Measurements from ENCODE around the gene ADORA1. TPM values are rescaled to one million over a fixed set of nuclear protein-coding genes. Genes with fewer than 3 reads are reported as not detected.

ADORA1 gene
- total RNA-seq, 4 donors from 2014 or later = 0.94 to 25.6 (median 6.8) TPM

DNA sequence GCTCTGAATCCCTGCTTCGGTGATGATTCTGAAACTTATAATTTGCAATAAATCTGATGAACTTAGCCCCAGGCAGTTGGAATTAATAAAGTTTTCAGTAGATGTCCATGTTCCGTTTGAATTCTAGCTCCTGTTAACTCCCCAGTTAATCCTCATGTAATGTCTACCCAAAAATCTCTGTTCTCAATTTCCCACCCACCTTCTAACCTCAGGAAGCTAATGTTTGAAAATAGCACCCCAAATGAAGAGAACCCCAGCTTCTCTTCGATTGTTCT, 45.4 kb upstream of the ADORA1 start:
- TF ChIP-seq, protein P1, sequence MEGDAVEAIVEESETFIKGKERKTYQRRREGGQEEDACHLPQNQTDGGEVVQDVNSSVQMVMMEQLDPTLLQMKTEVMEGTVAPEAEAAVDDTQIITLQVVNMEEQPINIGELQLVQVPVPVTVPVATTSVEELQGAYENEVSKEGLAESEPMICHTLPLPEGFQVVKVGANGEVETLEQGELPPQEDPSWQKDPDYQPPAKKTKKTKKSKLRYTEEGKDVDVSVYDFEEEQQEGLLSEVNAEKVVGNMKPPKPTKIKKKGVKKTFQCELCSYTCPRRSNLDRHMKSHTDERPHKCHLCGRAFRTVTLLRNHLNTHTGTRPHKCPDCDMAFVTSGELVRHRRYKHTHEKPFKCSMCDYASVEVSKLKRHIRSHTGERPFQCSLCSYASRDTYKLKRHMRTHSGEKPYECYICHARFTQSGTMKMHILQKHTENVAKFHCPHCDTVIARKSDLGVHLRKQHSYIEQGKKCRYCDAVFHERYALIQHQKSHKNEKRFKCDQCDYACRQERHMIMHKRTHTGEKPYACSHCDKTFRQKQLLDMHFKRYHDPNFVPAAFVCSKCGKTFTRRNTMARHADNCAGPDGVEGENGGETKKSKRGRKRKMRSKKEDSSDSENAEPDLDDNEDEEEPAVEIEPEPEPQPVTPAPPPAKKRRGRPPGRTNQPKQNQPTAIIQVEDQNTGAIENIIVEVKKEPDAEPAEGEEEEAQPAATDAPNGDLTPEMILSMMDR (IDR thresholded peaks at IDR 0.05) = no peak
- TF ChIP-seq POLR2A (IDR thresholded peaks at IDR 0.05) = no peak
- H3K27ac ChIP-seq = no peak overlapping the region
- H3K4me3 ChIP-seq (replicated peaks in 1 of 3) = no peak overlapping the region
- H3K9me3 ChIP-seq = no peaks in the 10 kb centered on the region
- H3K36me3 ChIP-seq = no peaks in the 10 kb centered on the region
- no peak for DNase-seq
- no peaks in the 10 kb centered on the region for H3K27me3 ChIP-seq
- H3K4me1 ChIP-seq = no peaks in the 10 kb centered on the region
- intact Hi-C loops (cut with DNase I) = no loop called here
- 59 to 70% methylated on average over 3 of the region's 3 CpGs for WGBS, 2 donors

DNA sequence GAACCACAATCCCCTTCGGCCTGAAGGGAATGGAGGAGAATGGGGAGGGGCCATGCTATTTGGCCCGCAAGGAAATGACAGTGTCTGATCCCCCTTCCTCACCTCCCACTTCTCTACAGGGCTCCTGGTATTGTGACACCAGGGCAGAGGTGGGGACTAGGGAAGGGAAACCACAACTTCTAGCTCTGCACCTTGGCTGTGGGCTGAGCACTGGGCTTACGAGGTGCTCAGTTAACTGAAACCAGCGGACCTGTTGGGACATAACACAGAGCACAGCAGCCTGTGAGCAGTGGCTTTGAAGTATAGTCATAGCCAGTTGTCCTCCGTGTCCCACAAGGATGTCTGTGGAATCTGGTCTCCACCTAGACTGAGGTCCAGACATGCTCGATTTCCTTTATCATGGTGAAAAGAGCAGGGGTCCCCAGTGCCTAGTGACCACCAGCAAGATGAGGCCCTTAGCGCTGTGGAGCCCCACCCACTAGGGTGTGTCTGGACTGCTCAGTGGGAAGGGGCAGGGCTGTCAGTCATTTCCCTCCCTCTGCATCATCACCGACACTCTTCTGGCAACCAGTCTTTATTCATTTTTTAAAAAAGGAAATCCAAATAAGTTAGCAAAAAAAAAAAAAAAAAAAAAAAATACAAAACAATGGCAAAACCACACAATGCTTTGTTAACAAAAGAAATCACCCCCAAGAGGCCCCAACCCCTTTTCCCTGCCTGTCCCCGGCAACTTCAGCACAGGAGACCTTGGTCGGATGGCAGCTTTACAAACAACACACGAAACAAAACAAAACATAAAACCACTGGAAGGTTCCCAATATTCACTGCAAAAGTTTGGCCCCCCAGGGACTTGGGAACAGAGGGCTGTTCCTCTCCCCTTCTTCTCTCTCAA, 44.7 kb upstream of the ADORA1 start:
- Histone ChIP-seq H3K4me3 (replicated peaks in 1 of 3) (no peak overlapping the region), H3K4me1 (no peaks in the 10 kb centered on the region), H3K27ac (no peak overlapping the region), H3K9me3 (no peaks in the 10 kb centered on the region), H3K27me3 (no peaks in the 10 kb centered on the region), H3K36me3 (no peaks in the 10 kb centered on the region)
- TF ChIP-seq, protein P1 (IDR thresholded peaks at IDR 0.05) = no peak
- no peak for TF ChIP-seq POLR2A (IDR thresholded peaks at IDR 0.05)
- no peak for DNase-seq
- WGBS, 2 donors = 55 to 70% methylated on average over 9 to 11 of the region's 11 CpGs
- intact Hi-C loops (cut with DNase I) = no loop called here

DNA sequence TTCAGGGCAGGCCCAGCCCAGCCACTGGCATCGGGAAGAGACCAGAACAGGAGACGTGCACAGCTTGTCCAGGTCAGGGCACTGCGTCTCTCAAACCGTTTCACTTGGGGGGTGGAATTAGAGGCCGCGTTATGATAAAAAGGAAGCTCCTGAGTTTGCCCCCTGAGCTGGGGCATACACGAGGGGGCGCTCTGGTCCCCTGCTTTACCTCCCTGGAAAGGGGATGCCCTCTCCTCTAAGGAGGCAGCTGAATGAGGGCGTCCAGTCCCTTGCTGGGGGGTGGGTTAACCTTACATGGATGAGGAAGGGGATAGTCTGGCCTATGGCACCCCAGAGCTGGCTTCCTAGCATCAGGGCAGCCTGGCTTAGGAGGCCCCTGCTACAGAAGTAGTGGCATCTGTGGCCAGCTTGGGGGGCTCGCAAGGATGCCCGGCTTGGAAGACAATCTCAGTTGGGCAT, 44.0 kb upstream of the ADORA1 start:
- TF ChIP-seq POLR2A (IDR thresholded peaks at IDR 0.05) = no peak
- TF ChIP-seq, protein P1 (IDR thresholded peaks at IDR 0.05) = no peak
- Histone ChIP-seq H3K27me3 (no peaks in the 10 kb centered on the region), H3K4me3 (replicated peaks in 1 of 3) (no peak overlapping the region), H3K9me3 (no peaks in the 10 kb centered on the region), H3K4me1 (no peaks in the 10 kb centered on the region), H3K36me3 (no peaks in the 10 kb centered on the region), H3K27ac (no peak overlapping the region)
- intact Hi-C loops (cut with DNase I) = no loop called here
- no peak for DNase-seq
- WGBS, 2 donors = 82 to 85% methylated on average over 10 to 11 of the region's 11 CpGs

DNA sequence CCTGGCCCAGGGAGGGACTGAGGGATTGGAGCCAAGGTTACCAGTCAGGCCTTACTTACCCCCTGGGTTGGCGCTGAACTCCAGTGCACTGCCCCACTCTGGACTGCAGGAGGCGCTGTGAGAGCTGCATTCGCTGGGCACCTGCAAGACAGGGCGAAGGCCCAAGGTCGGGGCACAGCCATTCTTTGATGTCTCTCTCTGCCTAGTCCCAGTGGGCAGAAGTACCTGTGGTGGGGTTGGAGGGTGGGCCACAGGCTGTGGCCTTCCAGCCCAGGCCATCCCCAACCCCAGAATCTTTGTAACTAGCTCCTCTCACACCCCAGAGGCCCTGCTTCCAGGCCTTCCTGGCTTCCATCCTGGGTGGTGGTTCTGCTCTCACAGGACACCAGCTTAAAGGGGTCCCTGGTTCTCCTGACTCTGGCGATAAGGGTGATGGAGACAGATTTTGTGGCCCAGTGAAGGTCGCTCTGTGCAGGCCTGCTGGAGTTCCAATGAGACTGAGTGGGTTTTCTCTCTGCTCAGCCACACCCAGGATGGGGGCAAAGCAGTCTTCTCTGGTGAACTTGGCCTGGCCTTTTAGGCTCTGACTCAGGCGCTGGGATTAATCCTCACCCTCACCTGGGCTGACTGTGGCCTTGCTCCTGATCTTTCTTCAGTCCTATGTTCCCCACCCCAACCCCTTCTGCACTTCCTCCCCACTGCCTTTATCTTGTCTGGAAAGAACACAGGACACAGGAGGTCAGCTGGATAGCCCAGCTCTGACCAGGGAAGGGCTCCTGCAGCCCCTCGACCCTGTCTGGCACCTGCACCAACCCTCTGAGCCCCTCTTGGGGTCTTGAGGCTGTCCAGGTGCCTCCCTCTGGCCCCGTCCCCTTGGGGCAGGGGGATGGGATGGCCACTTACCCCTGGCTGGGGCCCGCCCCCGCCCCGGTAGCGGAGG, 42.7 kb upstream of the ADORA1 start:
- Histone ChIP-seq H3K27me3 (no peaks in the 10 kb centered on the region), H3K4me3 (replicated peaks in 1 of 3) (no peak overlapping the region), H3K4me1 (no peaks in the 10 kb centered on the region), H3K27ac (no peak overlapping the region), H3K36me3 (no peaks in the 10 kb centered on the region), H3K9me3 (no peaks in the 10 kb centered on the region)
- TF ChIP-seq POLR2A (IDR thresholded peaks at IDR 0.05) = no peak
- TF ChIP-seq, protein P1 (IDR thresholded peaks at IDR 0.05) = peak in 1 of 6 experiments; percentile 13
- intact Hi-C loops (cut with DNase I) = no loop called here
- WGBS, 2 donors = 85 to 88% methylated on average over 4 to 14 of the region's 14 CpGs
- DNase-seq = no peak

Measured in thyroid gland (tissue), 4 donors.